NB4 (cell line): ENCODE data around the gene HDAC8.

Source experiments
- DNase-seq: peaks from one replicate; pipeline ENCODE4 v3.0.0; 2010; ENCODE audit warnings: low read depth
- H3K4me3 ChIP-seq: one replicate; pipeline ENCODE4 v1.5.1; 2011; ENCODE audit warnings: mild to moderate bottlenecking, low read depth, low read length, moderate library complexity
- MYC ChIP-seq: IDR thresholded peaks from 2 replicates; pipeline ENCODE4 v1.6.1; 2011; ENCODE audit warnings: low read depth, low read length
- POLR2A ChIP-seq: IDR thresholded peaks from 2 replicates; pipeline ENCODE4 v1.6.1; 2011; ENCODE audit warnings: mild to moderate bottlenecking; ENCODE audit not compliant: insufficient read length; ENCODE audit errors: extremely low read depth
- TF ChIP-seq, protein P1 (sequence below): IDR thresholded peaks from one replicate; pipeline ENCODE4 v1.5.1; 2012; ENCODE audit warnings: low read depth, low read length
- TF ChIP-seq, protein P2 (sequence below): IDR thresholded peaks from 2 replicates; pipeline ENCODE4 v1.6.1; 2011; ENCODE audit warnings: low read depth, low read length

The HDAC8 gene

DNA sequence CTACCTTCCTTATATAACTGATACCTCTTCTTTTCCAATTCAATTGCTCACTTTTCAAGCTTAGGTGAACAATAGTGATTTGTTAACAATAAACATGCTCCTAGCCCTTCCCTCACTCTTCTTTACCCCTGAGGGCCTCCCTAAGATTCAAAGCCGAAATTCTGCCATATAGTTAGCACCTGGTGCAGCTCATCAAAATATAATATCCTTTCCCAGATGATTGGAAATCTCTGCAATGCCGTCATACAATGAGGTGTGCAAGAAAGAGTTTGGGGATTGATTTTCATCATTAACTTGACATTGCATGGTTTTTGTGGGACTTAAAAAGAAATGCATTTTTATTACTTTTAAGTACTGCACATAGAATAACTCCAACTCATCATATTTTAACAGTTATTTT, 95.3 kb downstream of the HDAC8 start:
- TF ChIP-seq, protein P1, sequence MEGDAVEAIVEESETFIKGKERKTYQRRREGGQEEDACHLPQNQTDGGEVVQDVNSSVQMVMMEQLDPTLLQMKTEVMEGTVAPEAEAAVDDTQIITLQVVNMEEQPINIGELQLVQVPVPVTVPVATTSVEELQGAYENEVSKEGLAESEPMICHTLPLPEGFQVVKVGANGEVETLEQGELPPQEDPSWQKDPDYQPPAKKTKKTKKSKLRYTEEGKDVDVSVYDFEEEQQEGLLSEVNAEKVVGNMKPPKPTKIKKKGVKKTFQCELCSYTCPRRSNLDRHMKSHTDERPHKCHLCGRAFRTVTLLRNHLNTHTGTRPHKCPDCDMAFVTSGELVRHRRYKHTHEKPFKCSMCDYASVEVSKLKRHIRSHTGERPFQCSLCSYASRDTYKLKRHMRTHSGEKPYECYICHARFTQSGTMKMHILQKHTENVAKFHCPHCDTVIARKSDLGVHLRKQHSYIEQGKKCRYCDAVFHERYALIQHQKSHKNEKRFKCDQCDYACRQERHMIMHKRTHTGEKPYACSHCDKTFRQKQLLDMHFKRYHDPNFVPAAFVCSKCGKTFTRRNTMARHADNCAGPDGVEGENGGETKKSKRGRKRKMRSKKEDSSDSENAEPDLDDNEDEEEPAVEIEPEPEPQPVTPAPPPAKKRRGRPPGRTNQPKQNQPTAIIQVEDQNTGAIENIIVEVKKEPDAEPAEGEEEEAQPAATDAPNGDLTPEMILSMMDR = no peak
- TF ChIP-seq, protein P2, sequence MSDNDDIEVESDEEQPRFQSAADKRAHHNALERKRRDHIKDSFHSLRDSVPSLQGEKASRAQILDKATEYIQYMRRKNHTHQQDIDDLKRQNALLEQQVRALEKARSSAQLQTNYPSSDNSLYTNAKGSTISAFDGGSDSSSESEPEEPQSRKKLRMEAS = no peak
- no peak for TF ChIP-seq POLR2A
- TF ChIP-seq MYC = no peak
- no peak for DNase-seq

DNA sequence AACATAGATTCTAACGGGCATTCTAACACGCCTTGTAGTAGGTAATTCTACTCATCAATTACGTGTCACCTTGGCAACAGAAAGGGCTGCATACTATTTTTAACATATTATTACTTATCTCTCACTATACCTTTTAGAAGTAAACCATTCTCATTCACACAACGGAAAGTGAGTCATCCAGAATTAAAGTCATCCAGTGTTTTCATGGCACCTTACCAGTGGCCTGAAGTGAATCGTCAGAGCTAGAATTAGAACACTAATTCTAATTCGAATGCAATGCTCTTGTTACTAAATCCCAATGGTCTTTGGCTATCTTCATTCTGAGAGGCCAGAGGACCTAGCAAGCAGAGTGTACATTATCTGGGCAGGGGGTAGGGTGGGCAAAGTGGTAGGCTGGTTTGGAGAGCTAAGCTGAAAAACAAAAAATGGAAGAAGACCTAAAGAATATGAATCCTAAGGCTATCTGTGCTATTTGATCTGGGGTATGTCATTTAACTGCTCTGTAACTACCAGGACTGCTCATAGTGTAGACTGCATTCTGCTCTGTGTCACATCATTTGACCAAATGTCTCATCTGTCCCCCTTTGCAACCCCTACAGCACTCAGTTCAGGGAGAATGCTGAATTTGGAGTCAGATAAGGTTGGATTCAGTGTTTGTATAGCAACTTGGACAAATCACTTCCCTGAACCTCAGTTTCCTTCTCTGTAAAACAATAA, 96.5 kb downstream of the HDAC8 start:
- TF ChIP-seq, protein P1 = no peak
- no peak for TF ChIP-seq POLR2A
- TF ChIP-seq MYC = no peak
- TF ChIP-seq, protein P2 = no peak
- no peak overlapping the region for H3K4me3 ChIP-seq
- DNase-seq = no peak

More for the DNA sequence above, 95.3 kb downstream of the HDAC8 start:
- no peak overlapping the region for H3K4me3 ChIP-seq

DNA sequence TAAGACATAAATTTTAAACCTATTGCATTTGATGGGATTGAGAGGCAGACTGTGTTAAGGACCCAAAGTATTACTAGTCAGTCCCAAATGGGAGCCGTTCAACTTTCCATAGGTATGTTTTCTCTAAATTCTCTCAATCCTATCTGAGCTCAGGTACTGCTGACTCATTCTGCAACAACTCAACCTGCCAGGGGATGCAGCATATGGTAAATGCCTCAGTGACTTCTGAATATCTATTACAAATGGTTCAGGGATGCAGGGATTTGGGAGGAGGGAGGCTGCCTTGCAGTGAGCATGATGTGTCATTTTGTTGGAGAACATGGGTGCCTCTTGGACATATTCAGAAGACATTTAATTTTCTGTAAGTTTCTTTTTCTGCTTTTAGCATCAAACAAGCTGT, 97.3 kb downstream of the HDAC8 start:
- DNase-seq = no peak
- TF ChIP-seq, protein P2 = no peak
- TF ChIP-seq MYC (no peak), POLR2A (no peak)
- TF ChIP-seq, protein P1 = no peak
- no peak overlapping the region for H3K4me3 ChIP-seq

DNA sequence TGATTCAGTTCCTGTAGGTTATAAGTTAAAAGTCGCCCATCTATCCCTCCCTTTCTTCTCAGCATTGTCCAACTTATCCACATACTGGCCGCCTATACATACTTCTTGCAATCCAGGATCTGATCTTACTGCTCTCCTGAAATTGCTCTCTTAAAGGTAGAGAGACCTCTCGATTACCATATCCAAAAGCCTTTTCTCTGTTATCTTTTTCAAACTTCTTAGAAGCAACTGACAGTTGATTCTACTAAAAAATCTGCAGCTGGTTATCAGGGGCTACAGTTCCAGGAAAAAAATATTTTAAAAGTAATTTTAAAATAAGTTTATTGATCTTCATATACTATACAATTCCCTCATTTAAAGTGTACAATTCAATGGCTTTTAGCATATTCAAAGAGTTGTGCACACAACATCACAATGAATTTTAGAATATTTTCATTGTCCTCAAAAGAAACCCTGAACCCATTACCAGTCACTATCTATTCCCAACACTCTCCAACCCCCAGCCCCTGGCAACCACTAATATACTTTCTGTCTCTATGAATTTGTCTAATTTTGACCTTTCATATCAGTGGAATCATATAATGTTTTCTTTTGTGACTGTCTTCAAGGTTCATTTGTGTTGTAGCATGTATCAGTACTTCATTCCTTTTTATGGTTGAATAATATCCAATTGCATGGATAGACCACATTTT, 102.0 kb downstream of the HDAC8 start:
- H3K4me3 ChIP-seq = no peak overlapping the region
- DNase-seq = no peak
- TF ChIP-seq, protein P1 = no peak
- TF ChIP-seq MYC = no peak

DNA sequence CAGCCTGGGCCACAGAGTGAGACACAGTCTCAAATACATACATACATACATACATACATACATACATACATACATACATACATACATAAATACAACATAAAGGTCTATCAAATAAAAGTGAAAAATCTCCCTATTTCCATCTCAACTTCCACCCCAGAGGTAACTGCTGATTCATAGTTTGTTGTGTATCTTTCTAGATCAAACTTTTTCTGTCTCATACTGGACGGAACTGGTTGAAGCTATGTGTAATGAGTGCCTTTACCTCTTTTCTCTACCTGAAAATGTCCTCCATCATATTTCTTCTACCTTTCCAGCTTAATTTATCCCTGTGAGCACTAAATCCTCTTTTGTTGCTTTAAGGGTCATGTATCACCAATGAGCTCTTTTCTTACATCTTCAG, 102.5 kb downstream of the HDAC8 start:
- no peak for DNase-seq
- TF ChIP-seq POLR2A = no peak
- no peak for TF ChIP-seq MYC
- TF ChIP-seq, protein P1 = no peak
- TF ChIP-seq, protein P2 = no peak

More for the DNA sequence above, 102.5 kb downstream of the HDAC8 start:
- H3K4me3 ChIP-seq = no peak overlapping the region
